GM18505 (cell line): ENCODE results near the gene ZFAND3.

Experiments
- ATAC-seq: cut with Tn5 transposase; IDR thresholded peaks from one replicate; pipeline ENCODE4 v1.9.1; 2021; ENCODE audit not compliant: unreplicated experiment
- POLR2A ChIP-seq: IDR thresholded peaks from 4 replicates; pipeline ENCODE4 v1.6.1; 2011; ENCODE audit warnings: borderline replicate concordance; ENCODE audit not compliant: insufficient read depth, insufficient read length; ENCODE audit errors: extremely low read depth

ZFAND3 gene

DNA sequence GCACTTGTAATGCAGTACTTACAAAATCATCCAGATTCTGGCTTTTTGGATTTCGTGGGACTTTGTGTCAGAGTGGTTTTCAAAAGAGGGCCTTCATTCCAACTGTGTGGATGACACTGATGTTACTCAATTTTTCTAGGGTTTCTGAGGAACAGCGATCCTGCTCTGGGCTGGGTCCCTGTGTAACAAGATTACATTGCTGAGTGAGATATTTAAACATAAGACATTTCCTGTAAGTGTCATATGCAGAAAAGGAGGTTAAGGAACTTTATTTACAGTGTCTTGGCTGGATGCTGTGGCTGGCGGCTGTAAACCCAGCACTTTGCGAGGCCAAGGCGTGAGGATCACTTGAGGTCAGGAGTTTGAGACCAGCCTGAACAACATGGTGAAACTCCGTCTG is 6.7 kb downstream of the ZFAND3 start:
- TF ChIP-seq POLR2A, result no peak
- ATAC-seq, result no peak

DNA sequence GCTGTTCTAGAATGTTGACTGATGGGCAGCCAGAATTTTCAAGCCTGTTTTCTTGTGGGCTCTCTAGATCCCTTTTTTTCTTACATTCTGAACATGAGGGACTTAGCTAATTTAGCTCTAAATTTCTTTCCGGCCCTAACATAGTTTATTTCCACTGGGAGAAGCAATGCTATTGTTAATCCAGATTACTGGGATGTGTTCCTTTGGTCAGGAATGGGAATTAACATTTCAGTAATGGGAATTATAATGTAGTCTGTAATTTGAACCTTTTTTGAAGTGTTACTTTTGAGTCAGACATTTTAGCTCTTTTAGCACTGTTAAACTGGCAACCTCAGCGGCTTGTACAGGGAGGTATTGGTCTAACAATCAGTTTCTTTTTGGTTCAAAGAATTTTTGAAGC is 7.5 kb downstream of the ZFAND3 start:
- no peak for TF ChIP-seq POLR2A
- ATAC-seq, result no peak

DNA sequence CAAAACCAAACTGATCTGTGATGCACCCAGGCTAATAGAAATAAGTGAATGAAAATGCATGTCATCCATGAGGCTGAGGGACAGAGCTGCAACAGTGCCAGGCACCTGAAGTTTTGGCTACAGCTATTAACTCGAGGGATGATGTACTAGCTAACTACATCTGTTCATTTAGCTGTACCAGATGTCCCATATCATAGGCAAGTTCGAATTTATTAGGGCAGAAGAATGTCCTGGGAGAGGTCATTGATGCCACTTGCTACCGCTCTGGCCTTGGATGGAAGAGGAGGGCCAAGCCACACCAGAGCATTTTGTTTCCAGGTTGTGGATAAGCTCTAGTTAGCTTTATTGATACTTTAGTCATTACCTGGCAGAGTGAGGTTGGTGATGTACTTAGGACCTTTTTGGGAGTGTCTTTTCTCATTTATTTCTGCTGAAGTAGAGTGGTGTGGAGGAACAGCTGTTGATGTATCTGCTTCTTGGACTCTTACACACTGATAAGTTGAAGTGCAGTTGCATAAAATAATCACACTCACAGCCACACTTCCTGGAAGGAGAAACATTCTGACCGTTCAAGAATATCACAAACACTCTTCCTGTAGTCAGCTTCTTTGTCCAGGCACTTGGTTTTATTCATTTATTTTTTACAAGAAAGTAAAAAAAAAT is 8.2 kb downstream of the ZFAND3 start:
- ATAC-seq, result no peak
- TF ChIP-seq POLR2A, result no peak

DNA sequence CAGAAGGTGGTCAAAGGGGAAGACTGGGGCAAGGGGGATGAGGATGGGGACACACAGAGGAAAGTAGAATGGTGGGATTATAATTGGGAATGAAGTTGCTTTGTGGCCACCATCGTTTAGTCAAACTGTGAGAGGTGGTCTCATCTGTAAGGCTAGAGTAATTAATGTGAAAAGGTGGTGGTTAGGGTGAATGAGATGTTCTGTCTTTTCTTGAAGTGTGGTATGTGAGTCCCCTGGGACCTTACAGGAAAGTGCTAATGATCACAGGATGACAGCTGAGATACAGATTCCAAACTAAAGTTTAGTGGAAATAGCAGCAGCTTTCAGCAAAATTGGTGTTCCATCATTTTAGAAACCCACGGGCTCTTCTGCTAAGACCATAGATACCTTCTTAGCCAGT is 10.7 kb downstream of the ZFAND3 start:
- TF ChIP-seq POLR2A, result no peak
- ATAC-seq, result no peak

DNA sequence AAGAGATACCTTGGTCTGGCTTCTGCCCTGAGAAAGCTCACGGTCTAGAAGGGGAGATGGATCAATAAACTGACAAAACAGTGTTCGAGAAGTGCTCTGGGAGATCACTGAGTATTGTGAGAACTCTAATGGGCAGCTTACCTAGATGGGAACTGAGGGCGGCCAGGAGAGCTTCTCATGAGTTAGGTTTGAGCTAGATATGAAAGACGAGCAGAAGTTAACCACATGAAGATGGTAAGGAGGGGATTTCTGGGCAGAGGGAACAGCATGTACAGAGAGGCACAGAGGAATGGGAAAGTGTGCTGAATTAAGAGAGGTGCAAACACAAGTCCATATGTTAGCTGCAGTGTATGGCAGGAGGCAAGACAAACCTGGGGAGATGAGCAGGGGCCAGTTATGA is 11.9 kb downstream of the ZFAND3 start:
- TF ChIP-seq POLR2A, result no peak
- no peak for ATAC-seq

DNA sequence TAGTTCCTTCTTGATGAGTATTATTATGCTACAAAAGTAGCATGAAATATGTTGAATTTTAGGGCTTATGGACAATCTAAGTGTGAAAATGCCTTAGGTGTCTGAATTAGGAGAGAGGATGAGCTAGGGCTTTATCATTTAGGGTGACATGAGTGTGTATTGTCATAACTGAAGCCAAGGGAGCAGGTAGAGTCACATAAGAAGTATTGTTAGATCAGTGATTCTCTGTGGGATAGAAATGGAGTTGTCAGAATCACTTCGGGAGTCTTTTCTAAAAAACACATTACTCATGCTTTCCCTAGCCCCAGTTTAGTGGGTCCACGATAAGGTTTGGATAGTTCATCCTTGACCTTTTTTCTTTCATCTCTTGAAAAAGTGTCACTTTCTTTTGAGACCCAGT is 16.4 kb downstream of the ZFAND3 start:
- ATAC-seq, result no peak
- no peak for TF ChIP-seq POLR2A

DNA sequence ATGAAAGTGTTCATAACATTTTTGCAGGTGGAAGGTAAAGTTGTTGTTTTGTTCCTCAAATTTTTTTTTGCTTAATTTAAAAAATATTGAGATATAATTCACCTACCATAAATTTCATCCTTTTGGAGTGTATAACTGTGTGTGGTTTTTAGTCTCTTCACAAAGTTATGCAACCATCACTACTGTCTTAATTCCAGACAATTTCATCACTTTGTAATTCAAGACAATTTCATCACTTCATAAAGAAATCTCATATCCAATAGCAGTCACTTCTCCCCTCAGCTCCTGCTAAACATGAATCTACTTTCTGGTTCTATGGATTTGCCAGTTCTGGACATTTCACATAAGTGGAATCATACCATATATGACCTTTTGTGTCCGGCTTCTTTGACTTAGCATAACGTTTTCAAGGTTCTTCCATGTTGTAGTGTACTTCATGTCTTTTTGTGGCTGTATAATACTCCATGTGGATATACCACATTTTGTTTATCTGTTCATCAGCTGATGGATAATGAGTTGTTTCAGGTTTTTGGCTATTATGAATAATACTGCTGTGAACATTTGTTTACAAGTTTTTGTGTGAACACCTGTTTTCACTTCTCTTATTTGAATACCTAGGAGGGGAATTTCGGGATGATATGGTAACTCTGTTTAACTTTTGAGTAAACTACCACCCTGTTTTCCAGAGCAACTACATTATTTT is 18.8 kb downstream of the ZFAND3 start:
- ATAC-seq, result no peak
- no peak for TF ChIP-seq POLR2A

DNA sequence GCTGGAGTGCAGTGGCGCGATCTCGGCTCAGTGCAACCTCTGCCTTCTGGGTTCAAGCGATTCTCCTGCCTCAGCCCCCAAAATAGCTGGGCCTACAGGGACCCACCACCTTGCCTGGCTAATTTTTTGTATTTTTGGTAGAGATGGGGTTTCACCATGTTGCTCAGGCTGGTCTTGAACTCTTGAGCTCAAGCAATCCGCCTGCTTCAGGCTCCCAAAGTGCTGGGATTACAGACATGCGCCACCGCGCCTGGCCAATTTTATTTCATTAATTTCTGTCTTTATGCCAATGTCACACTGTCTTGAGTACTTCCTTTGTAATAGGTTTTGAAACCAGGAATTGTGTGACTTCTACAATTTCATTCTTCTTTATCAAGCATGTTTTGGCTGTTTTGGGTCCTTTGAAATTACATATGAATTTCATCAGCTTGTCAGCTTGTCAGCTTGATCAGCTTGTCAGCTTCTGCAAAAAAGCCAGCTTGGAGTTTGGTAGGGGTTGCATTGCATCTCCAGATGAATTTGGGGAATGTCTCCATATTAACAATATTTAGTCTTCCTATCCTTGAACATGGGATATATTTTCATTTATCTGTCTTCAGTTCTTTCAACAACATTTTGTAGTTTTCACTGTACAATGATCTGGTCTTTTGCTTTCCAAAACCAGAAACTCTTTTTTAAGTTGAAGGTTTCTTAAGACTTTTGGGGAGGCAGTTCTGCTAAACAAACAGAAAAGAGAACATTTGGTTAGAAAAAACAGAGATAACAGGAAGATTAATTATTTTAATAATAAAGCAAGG is 20.8 kb downstream of the ZFAND3 start:
- ATAC-seq, result no peak
- no peak for TF ChIP-seq POLR2A

DNA sequence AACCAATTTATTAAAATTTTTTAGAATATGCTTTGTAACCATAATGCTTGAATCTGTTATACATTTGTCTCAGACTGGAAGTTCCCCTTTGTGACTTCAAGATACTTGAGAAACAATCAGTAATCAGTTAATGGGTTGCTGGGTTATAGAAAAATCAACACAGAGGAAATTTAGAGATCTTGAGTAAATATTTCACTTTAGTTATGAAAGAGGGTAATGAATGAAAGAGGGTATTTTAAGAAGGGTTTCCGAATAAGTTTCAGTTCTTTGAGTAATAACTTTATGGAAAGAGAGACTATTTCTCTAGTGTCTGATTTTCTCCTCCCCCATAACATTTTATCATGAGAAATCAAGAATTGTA is 21.4 kb downstream of the ZFAND3 start:
- no peak for TF ChIP-seq POLR2A
- ATAC-seq, result no peak

DNA sequence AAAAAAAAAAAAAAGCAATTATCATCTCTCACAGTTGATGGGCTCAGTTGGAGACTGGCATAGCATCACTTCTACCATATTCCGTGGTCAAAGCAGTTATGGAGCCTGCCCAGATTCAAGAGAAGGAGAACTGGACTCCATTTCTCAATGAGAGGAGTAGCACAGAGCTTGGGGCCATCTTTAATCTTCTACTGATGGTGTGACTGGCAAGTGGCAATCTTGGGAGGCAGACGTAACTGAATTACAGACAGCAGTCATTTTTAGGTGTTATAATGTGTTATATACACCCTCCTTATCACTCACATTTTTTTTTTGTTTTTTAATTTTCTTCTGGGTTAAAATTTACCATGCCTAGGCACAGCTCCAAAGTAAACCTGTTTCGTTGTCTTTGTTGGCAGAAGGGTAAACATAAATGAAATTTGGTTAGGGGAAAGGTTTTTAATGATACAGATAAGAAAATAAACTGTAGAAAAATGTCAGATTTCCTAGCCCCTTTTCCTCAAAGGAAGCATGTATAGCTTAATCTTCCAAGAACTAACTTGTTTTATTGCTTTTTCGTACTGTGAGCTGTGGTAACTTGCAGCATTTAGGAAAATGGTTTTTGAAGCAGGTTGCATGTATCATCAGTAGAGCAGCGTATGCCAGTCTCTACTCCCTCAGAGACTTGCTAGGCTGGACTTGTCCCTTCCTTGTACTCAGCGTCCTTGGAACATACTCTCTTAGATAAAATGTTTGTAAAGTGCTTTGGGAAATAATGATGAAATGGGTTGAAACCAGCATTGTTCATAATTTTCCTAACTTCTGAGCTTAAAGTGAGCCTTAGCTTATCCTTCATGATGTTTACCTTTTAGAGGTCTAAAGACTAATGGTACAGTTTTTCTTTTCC is 25.7 kb downstream of the ZFAND3 start:
- no peak for ATAC-seq
- no peak for TF ChIP-seq POLR2A

DNA sequence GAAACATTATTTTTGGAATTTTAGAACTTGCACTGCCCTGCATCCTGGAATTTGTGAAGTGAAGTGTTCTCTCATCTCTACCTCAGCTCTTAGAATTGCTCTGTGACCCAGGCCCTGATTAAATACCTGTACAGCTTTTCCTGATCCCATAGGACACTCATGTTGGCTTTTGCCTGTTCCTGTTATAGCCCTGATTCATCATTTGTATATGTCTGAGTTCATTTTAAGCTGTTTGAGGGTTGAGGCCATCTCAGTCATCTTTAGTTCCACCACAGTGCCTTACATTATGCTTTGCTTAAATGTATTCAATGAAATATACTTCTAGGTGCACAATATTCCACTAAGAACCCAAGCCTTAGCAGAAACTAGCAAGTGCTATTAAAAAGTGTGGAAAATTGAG is 26.4 kb downstream of the ZFAND3 start:
- no peak for ATAC-seq

DNA sequence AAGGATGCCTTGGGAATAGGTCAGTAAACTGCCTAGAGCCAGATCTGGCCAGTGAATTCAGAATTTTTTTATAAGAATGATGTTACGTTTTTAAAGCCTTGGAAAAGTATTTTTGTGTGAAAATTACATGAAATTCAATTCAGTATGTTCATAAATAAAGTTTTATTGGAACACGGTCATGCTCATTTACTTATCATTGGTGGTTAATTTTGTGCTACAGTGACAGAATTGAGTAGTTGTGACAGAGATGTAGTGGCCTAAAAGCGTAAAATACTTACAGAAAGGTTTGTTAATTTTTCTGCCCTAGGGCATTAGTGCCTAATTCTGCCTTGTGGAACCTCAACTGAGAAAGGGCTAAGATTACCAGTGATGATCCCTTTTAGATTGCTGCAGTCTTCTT is 28.2 kb downstream of the ZFAND3 start:
- no peak for ATAC-seq
- TF ChIP-seq POLR2A, result no peak

More for the DNA sequence above, 26.4 kb downstream of the ZFAND3 start:
- no peak for TF ChIP-seq POLR2A

DNA sequence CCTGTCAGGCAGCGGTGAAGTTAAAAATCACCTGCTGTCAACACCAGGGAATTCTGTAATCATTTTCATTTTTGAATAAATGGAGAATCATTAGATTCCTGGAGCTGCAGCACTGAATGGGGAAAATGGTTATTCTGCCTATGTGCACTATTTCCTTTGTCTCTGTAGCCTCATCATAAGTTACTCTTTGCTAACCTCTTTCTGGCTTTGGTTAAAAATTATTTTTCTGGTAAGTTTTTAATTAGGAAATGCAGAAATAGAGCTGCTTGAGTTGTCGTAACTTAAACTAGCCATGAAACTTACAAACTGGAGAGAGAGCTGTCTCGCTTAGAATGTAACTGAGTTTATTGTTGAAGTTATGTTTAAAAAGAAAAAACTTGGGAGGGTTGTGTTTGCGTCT is 28.8 kb downstream of the ZFAND3 start:
- no peak for ATAC-seq
- TF ChIP-seq POLR2A, result no peak

DNA sequence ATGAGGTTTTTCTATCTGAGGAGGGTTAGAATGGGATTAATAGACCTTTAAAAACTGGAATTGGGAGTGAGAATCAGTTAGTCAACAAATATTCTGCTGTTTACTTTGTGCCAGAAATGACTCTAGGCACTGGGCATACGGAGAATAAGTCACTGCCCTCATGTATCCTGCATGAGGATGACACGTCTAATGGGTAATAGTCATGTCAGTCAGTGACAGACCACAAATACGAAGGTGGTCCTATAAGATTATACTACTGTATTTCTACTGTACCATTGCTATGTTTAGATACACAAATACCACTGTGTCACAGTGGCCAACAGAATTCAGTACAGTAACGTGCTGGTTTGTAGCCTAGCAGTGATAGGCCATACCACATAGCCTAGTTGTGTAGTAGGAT is 30.7 kb downstream of the ZFAND3 start:
- no peak for TF ChIP-seq POLR2A

DNA sequence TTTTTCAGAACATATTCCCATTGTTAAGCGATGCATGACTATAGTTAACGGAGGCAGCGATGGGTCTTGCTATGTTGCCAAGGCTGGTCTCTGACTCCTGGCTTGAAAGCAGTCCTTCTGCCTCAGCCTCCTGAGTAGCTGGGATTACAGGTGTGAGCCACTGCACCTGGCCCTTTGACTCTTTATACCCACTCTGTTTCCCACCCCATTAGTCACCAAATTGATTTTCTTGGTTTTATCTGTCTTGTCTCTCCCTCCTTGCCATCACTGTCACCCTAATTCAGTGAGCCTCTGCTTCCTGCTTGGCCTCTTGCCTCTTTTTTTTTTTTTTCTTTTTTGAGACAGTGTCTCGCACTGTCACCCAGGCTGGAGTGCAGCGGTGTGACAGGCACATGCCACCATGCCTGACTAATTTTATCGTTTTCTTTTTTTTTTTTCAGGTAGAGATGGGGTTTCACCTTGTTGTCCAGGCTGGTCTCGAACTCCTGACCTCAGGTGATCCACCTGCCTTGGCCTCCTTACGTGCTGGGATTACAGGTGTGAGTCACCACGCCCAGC is 31.3 kb downstream of the ZFAND3 start:
- no peak for TF ChIP-seq POLR2A
- ATAC-seq, result no peak

More for the DNA sequence above, 30.7 kb downstream of the ZFAND3 start:
- no peak for ATAC-seq
